Left ventricle myocardium inferior (tissue), 1 donor: ENCODE measurements around the gene CFD. TPM values are rescaled to one million over a fixed set of nuclear protein-coding genes. Genes with fewer than 3 reads are reported as not detected.

ENCODE experiments used
- DNase-seq: peaks from one replicate; pipeline ENCODE4 v3.0.0-alpha.2; 2020
- H3K27ac ChIP-seq: fragments of 200-600 bp; replicated peaks from 2 replicates; pipeline ENCODE4 v1.8.0; 2021
- H3K27me3 ChIP-seq: fragments of 200-600 bp; 2 replicates; pipeline ENCODE4 v1.8.0; 2021; ENCODE audit warnings: low read depth
- H3K36me3 ChIP-seq: fragments of 200-600 bp; 2 replicates; pipeline ENCODE4 v1.8.0; 2021
- H3K4me1 ChIP-seq: fragments of 200-600 bp; 2 replicates; pipeline ENCODE4 v1.8.0; 2021
- H3K4me3 ChIP-seq: fragments of 200-600 bp; 2 replicates; pipeline ENCODE4 v1.8.0; 2021; ENCODE audit warnings: mild to moderate bottlenecking, moderate library complexity
- H3K9me3 ChIP-seq: fragments of 200-600 bp; replicated peaks from 2 replicates; pipeline ENCODE4 v1.8.0; 2021
- CTCF ChIP-seq: fragments of 200-600 bp; IDR thresholded peaks from 2 replicates; pipeline ENCODE4 v1.8.0; 2021; ENCODE audit warnings: antibody characterized with exemption, mild to moderate bottlenecking, borderline replicate concordance
- intact Hi-C: fragments of 100-400 bp; cut with micrococcal nuclease; formaldehyde crosslinking; loops from one replicate; pipeline ENCODE4 v1.11.0; 2022
- total RNA-seq: library from RNA; stranded (reverse); fragmentation: NEBNext Ultra II Directional; extraction: Animal tissue kit (Norgen Biotek cat#: 25700); gene quantifications from one replicate; pipeline ENCODE4 v1.2.1, GENCODE V29; 2021
- donor health status: DM: no; HTN: yes; CAD: no; lungs with severe emphysema.

CFD gene
- total RNA-seq, 1 donor from 2014 or later, result 200 TPM

GRCh38 chr19:863315-863620 is 3.8 kb downstream of the CFD start:
- intact Hi-C loops, result no loop called here
- Histone ChIP-seq H3K9me3 (no peaks in the 10 kb centered on the region), H3K36me3 (peaks cover 8% of the 10 kb centered on the region), H3K27me3 (peaks cover 42% of the 10 kb centered on the region), H3K4me3 (peak overlapping the region; percentile 25), H3K4me1 (peaks cover 40% of the 10 kb centered on the region), H3K27ac (peak overlapping the region; percentile 30)
- no peak for DNase-seq
- no peak for TF ChIP-seq CTCF

- H3K4me1 ChIP-seq, result peaks cover 51% of the 10 kb centered on the region
- H3K27ac ChIP-seq, result no peak overlapping the region
- H3K27me3 ChIP-seq, result peaks cover 9% of the 10 kb centered on the region
- H3K4me3 ChIP-seq, result no peak overlapping the region
- DNase-seq, result no peak
- TF ChIP-seq CTCF, result no peak
- intact Hi-C loops, result no loop called here
- H3K9me3 ChIP-seq, result no peaks in the 10 kb centered on the region
- peaks cover 10% of the 10 kb centered on the region for H3K36me3 ChIP-seq
Observed at GRCh38 chr19:866769-867300, 7.4 kb downstream of the CFD start.

GRCh38 chr19:867301-867793 is 7.9 kb downstream of the CFD start:
- DNase-seq, result no peak
- intact Hi-C loops, result no loop called here
- H3K27ac ChIP-seq, result no peak overlapping the region
- no peak overlapping the region for H3K4me3 ChIP-seq
- TF ChIP-seq CTCF, result no peak
- peaks cover 56% of the 10 kb centered on the region for H3K4me1 ChIP-seq
- H3K27me3 ChIP-seq, result peaks cover 8% of the 10 kb centered on the region
- H3K9me3 ChIP-seq, result no peaks in the 10 kb centered on the region
- H3K36me3 ChIP-seq, result peaks cover 10% of the 10 kb centered on the region

GRCh38 chr19:867855-868457 is 8.5 kb downstream of the CFD start:
- intact Hi-C loops, result no loop called here
- H3K4me1 ChIP-seq, result peaks cover 54% of the 10 kb centered on the region
- TF ChIP-seq CTCF, result no peak
- peaks cover 10% of the 10 kb centered on the region for H3K36me3 ChIP-seq
- H3K9me3 ChIP-seq, result no peaks in the 10 kb centered on the region
- peaks cover 6% of the 10 kb centered on the region for H3K27me3 ChIP-seq
- no peak overlapping the region for H3K27ac ChIP-seq
- no peak for DNase-seq
- H3K4me3 ChIP-seq, result no peak overlapping the region

GRCh38 chr19:868458-869244 is 9.2 kb downstream of the CFD start:
- intact Hi-C loops, result no loop called here
- H3K9me3 ChIP-seq, result no peaks in the 10 kb centered on the region
- no peak overlapping the region for H3K4me3 ChIP-seq
- peaks cover 14% of the 10 kb centered on the region for H3K36me3 ChIP-seq
- DNase-seq, result no peak
- peak overlapping the region; percentile 60 for H3K27ac ChIP-seq
- peaks cover 47% of the 10 kb centered on the region for H3K4me1 ChIP-seq
- no peaks in the 10 kb centered on the region for H3K27me3 ChIP-seq
- no peak for TF ChIP-seq CTCF
